ENCODE data around the gene SIGLEC10. TPM values are rescaled to one million over a fixed set of nuclear protein-coding genes. Genes with fewer than 3 reads are reported as not detected.
A peak's percentile ranks its signal among the peaks of the same experiment; 100 is the strongest.

Gene SIGLEC10
- total and polyA plus RNA-seq, 7 experiments from 2014 or later: 0.06 to 36.5 (median 0.51) TPM

DNA sequence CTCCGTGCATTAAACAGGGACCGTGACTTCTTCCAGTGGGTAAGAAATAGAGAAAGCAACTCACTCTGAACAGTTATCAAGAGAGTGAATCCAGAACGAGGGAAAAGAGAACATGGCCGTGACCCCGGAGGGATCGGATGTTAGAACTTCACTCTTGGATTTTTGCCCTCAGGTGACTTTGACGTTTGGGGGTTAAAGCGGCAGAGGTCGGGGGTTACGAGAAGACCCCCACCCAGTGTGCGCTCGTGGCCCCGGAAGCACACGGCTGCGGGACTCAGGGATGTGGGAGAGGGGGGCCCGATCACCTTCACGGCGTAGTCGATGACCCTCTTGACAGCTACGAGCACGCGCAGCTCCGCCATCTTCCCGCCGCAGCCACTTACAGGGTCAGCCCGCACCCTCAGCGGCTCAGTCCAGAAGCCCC is 51.5 kb downstream of the SIGLEC10 start, which contains the start of gene ETFB:
TSS of gene ETFB (minus strand) at position 424 of the 424 bp plus-strand sequence. CDS start at position 362, 62 bp downstream.
- Histone ChIP-seq H3K36me3 (ENCODE audit: control insufficient read depth in 2 of 3, insufficient read depth in 3 of 3, low read length in 3 of 3) (no peaks in the 10 kb centered on the region), H3K27me3 (ENCODE audit: control insufficient read depth in 2 of 2, insufficient read depth in 2 of 2, low read length in 2 of 2) (no peaks in the 10 kb centered on the region), H3K9me3 (ENCODE audit: control insufficient read depth in 2 of 3, low read length in 3 of 3) (no peaks in the 10 kb centered on the region), H3K4me3 (ENCODE audit: low read length) (peak within 1 kb of the TSS; percentile 96), H3K27ac (ENCODE audit: low read depth, low read length) (peak within 1 kb of the TSS; percentile 81), H3K4me1 (ENCODE audit: control insufficient read depth in 2 of 2, insufficient read depth in 2 of 2, low read length in 2 of 2) (peaks cover 15 to 18% of the 10 kb centered on the region in 2 donors)
- peaks cover 0 to 4% (median 0%) of the 10 kb centered on the region in 5 donors for H3K36me3 Mint-ChIP-seq
- ChIA-PET CTCF (interaction anchor here (1.2 to 1.3 kb wide), 2 partner anchors 11 to 73 kb away, joined by 3 to 5 read pairs; no protein-coding TSS in a partner anchor), POLR2A (interaction anchor here (0.9 to 1.3 kb wide), 2 partner anchors 11 to 75 kb away, joined by 3 to 4 read pairs; no protein-coding TSS in a partner anchor)
- no peak for ATAC-seq
- H3K4me1 Mint-ChIP-seq: peaks cover 45 to 74% (median 51%) of the 10 kb centered on the region in 7 donors
- DNase-seq: no peak
- intact Hi-C loops (cut with micrococcal nuclease): loop anchor here (2.0 to 10.0 kb wide), 4 partner anchors 75 to 1549 kb away; partner anchors contain the start of genes MED25 (in 1 of the 2) and POLD1 (in 1 of the 2)
- H3K9me3 Mint-ChIP-seq: no peaks in the 10 kb centered on the region
- H3K27me3 Mint-ChIP-seq: no peaks in the 10 kb centered on the region
- H3K4me3 Mint-ChIP-seq: peak within 1 kb of the TSS; percentile 92 to 100 (median 98)
- H3K27ac Mint-ChIP-seq: peak within 1 kb of the TSS; percentile 79 to 98 (median 95)

- Histone ChIP-seq H3K4me3 (ENCODE audit: low read length) (peak overlapping the region; percentile 96), H3K36me3 (ENCODE audit: control insufficient read depth in 2 of 3, insufficient read depth in 3 of 3, low read length in 3 of 3) (no peaks in the 10 kb centered on the region), H3K4me1 (ENCODE audit: control insufficient read depth in 2 of 2, insufficient read depth in 2 of 2, low read length in 2 of 2) (peaks cover 15 to 18% of the 10 kb centered on the region in 2 donors), H3K27me3 (ENCODE audit: control insufficient read depth in 2 of 2, insufficient read depth in 2 of 2, low read length in 2 of 2) (no peaks in the 10 kb centered on the region), H3K27ac (ENCODE audit: low read depth, low read length) (peak overlapping the region; percentile 81), H3K9me3 (ENCODE audit: control insufficient read depth in 2 of 3, low read length in 3 of 3) (no peaks in the 10 kb centered on the region)
- peak; percentile 18 for ATAC-seq
- Mint-ChIP-seq H3K36me3 (peaks cover 0 to 4% (median 0%) of the 10 kb centered on the region in 5 donors), H3K4me3 (peak overlapping the region; percentile 92 to 100 (median 98)), H3K9me3 (no peaks in the 10 kb centered on the region), H3K4me1 (peaks cover 44 to 71% (median 46%) of the 10 kb centered on the region in 7 donors), H3K27me3 (no peaks in the 10 kb centered on the region), H3K27ac (peak overlapping the region; percentile 79 to 98 (median 95))
- ChIA-PET POLR2A (interaction anchor here (0.9 to 1.3 kb wide), 2 partner anchors 11 to 76 kb away, joined by 3 to 4 read pairs; no protein-coding TSS in a partner anchor), CTCF (interaction anchor here (1.2 to 1.3 kb wide), 2 partner anchors 10 to 74 kb away, joined by 3 to 5 read pairs; no protein-coding TSS in a partner anchor)
- peak in 6 of 9 donors; percentile 20 to 40 (median 26) for DNase-seq
- intact Hi-C loops (cut with micrococcal nuclease): loop anchor here (5.0 to 10.0 kb wide), 3 partner anchors 981 to 1548 kb away; partner anchors contain the start of genes MED25 (in 1 of the 2) and POLD1 (in 1 of the 2)
Observed at GRCh38 chr19:51365211-51365964, 52.1 kb downstream of the SIGLEC10 start.

DNA sequence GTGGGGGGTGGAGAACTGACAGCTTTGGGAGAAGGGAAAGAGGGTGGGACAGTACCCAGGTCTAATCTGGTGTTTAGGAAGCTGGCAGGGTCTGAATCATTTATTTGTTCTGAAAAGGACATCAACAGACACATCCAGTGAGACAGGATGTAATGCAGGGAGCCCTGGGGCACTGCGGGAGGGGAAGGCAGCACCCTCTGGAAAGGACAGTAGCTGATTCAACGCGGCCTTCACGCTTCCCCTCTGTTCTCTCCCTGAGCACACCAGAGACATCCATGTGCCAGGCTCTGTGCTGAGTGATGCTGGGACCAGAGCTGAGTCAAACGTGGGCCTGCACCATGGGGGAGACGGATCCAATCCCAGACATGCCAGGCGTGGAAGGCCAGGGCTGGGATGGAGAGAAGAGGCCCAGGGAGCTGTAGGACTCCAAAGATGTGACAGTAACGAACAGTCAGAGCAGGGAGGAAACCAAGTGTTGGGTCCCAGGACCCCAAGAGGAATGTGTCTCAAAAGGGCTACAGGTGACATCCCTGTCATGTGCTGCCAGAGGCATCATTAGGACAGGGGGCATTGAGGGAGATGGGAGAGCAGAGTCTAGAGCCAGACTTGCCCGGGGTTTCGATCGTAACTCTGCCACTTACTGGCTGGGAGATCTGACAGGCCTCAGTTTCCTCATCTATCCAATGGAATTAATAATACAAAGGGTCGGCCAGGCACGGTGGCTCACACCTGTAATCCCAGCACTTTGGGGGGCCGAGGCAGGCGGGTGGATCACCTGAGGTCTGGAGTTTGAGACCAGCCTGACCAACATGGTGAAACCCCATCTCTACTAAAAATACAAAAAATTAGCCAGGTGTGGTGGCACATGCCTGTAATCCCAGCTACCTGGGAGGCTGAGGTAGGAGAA is 53.0 kb downstream of the SIGLEC10 start:
- no peak overlapping the region for H3K27ac ChIP-seq (ENCODE audit: low read depth, low read length)
- DNase-seq: no peak
- H3K27me3 Mint-ChIP-seq: no peaks in the 10 kb centered on the region
- no peaks in the 10 kb centered on the region for H3K9me3 Mint-ChIP-seq
- H3K27me3 ChIP-seq (ENCODE audit: control insufficient read depth in 2 of 2, insufficient read depth in 2 of 2, low read length in 2 of 2): no peaks in the 10 kb centered on the region
- H3K4me3 ChIP-seq (ENCODE audit: low read length): no peak overlapping the region
- ATAC-seq: no peak
- intact Hi-C loops (cut with micrococcal nuclease): loop anchor here (5.0 to 10.0 kb wide), 3 partner anchors 980 to 1547 kb away; partner anchors contain the start of genes MED25 (in 1 of the 2) and POLD1 (in 1 of the 2)
- H3K36me3 ChIP-seq (ENCODE audit: control insufficient read depth in 2 of 3, insufficient read depth in 3 of 3, low read length in 3 of 3): no peaks in the 10 kb centered on the region
- CTCF ChIA-PET: interaction anchor here (0.7 kb wide), 1 partner anchor 25 kb away, joined by 3 read pairs; no protein-coding TSS in a partner anchor
- peak overlapping the region in 7 of 9 donors; percentile 2 to 81 (median 52) for H3K27ac Mint-ChIP-seq
- peak overlapping the region; percentile 6 to 73 (median 62) for H3K4me3 Mint-ChIP-seq
- H3K4me1 Mint-ChIP-seq: peaks cover 41 to 65% (median 44%) of the 10 kb centered on the region in 7 donors
- POLR2A ChIA-PET: interaction anchor here (0.6 kb wide), 1 partner anchor 1798 kb away, joined by 3 read pairs; no protein-coding TSS in a partner anchor
- H3K36me3 Mint-ChIP-seq: peaks cover 0 to 4% (median 0%) of the 10 kb centered on the region in 5 donors
- peaks cover 15 to 18% of the 10 kb centered on the region in 2 donors for H3K4me1 ChIP-seq (ENCODE audit: control insufficient read depth in 2 of 2, insufficient read depth in 2 of 2, low read length in 2 of 2)
- H3K9me3 ChIP-seq (ENCODE audit: control insufficient read depth in 2 of 3, low read length in 3 of 3): no peaks in the 10 kb centered on the region

- CTCF ChIA-PET: no interaction called here
- Mint-ChIP-seq H3K9me3 (no peaks in the 10 kb centered on the region), H3K27ac (no peak overlapping the region), H3K36me3 (peaks cover 0 to 8% (median 0%) of the 10 kb centered on the region in 5 donors), H3K27me3 (no peaks in the 10 kb centered on the region), H3K4me3 (no peak overlapping the region), H3K4me1 (peaks cover 34 to 50% (median 43%) of the 10 kb centered on the region in 7 donors)
- no peak for ATAC-seq
- POLR2A ChIA-PET: no interaction called here
- intact Hi-C loops (cut with micrococcal nuclease): loop anchor here in 1 of 2 donors (10.0 kb wide), 1 partner anchor 976 kb away; the partner anchor contains the start of gene POLD1
- Histone ChIP-seq H3K4me1 (ENCODE audit: control insufficient read depth in 2 of 2, insufficient read depth in 2 of 2, low read length in 2 of 2) (peaks cover 11 to 18% of the 10 kb centered on the region in 2 donors), H3K36me3 (ENCODE audit: control insufficient read depth in 2 of 3, insufficient read depth in 3 of 3, low read length in 3 of 3) (no peaks in the 10 kb centered on the region), H3K27me3 (ENCODE audit: control insufficient read depth in 2 of 2, insufficient read depth in 2 of 2, low read length in 2 of 2) (no peaks in the 10 kb centered on the region), H3K4me3 (ENCODE audit: low read length) (no peak overlapping the region), H3K27ac (ENCODE audit: low read depth, low read length) (no peak overlapping the region), H3K9me3 (ENCODE audit: control insufficient read depth in 2 of 3, low read length in 3 of 3) (no peaks in the 10 kb centered on the region)
- no peak for DNase-seq
Observed at GRCh38 chr19:51361239-51361638, 56.2 kb downstream of the SIGLEC10 start.

Other genes with a start within 250 kb of the SIGLEC10 start
- 10 to 100 TPM in 2 of 5 experiments, 1 to 10 TPM in 1, under 1 TPM in 2; 0.51 to 59.2 (median 5.0) TPM for gene CD33, start 192.6 kb downstream of the SIGLEC10 start, total RNA-seq
- gene CD33, start 192.6 kb downstream of the SIGLEC10 start, polyA plus RNA-seq: not detected
- gene SIGLECL1, start 166.6 kb downstream of the SIGLEC10 start, total RNA-seq: not detected
- not detected for gene SIGLECL1, start 166.6 kb downstream of the SIGLEC10 start, polyA plus RNA-seq
- gene IGLON5, start 106.0 kb downstream of the SIGLEC10 start, total RNA-seq: not detected
- not detected for gene IGLON5, start 106.0 kb downstream of the SIGLEC10 start, polyA plus RNA-seq
- gene VSIG10L, start 75.5 kb downstream of the SIGLEC10 start, total RNA-seq: 1 to 10 TPM in 1 of 5 experiments, under 1 TPM in 3, not detected in 1; 0.13 to 1.1 (median 0.44) TPM
- not detected for gene VSIG10L, start 75.5 kb downstream of the SIGLEC10 start, polyA plus RNA-seq
- gene ETFB, start 51.3 kb downstream of the SIGLEC10 start, total RNA-seq: 10 to 100 TPM; 31.8 to 90.3 (median 47.1) TPM
- gene ETFB, start 51.3 kb downstream of the SIGLEC10 start, polyA plus RNA-seq: 10 to 100 TPM; 78.0 to 83.7 TPM
- 10 to 100 TPM in 1 of 5 experiments, 1 to 10 TPM in 1, under 1 TPM in 1, not detected in 2; 0.32 to 13.3 (median 4.4) TPM for gene CLDND2, start 48.6 kb downstream of the SIGLEC10 start, total RNA-seq
- not detected for gene CLDND2, start 48.6 kb downstream of the SIGLEC10 start, polyA plus RNA-seq
- 100 to 1,000 TPM in 1 of 5 experiments, 10 to 100 TPM in 2, 1 to 10 TPM in 2; 3.9 to 336 (median 62.3) TPM for gene NKG7, start 45.0 kb downstream of the SIGLEC10 start, total RNA-seq
- gene NKG7, start 45.0 kb downstream of the SIGLEC10 start, polyA plus RNA-seq: 1 to 10 TPM; 8.9 to 9.8 TPM
- 1 to 10 TPM in 1 of 5 experiments, not detected in 4; 1.2 TPM for gene LIM2, start 29.7 kb downstream of the SIGLEC10 start, total RNA-seq
- not detected for gene LIM2, start 29.7 kb downstream of the SIGLEC10 start, polyA plus RNA-seq
- gene C19orf84, start 27.1 kb downstream of the SIGLEC10 start, total RNA-seq: not detected
- not detected for gene C19orf84, start 27.1 kb downstream of the SIGLEC10 start, polyA plus RNA-seq
- not detected for gene SIGLEC8, start 40.8 kb upstream of the SIGLEC10 start, total RNA-seq
- not detected for gene SIGLEC8, start 40.8 kb upstream of the SIGLEC10 start, polyA plus RNA-seq
- gene CEACAM18, start 60.9 kb upstream of the SIGLEC10 start, total RNA-seq: not detected
- gene CEACAM18, start 60.9 kb upstream of the SIGLEC10 start, polyA plus RNA-seq: not detected
- gene SIGLEC12, start 84.2 kb upstream of the SIGLEC10 start, total RNA-seq: under 1 TPM in 3 of 5 experiments, not detected in 2; 0.21 to 0.29 (median 0.27) TPM
- under 1 TPM in 1 of 2 donors, not detected in 1; 0.09 TPM for gene SIGLEC12, start 84.2 kb upstream of the SIGLEC10 start, polyA plus RNA-seq
- 1 to 10 TPM in 1 of 5 experiments, under 1 TPM in 4; 0.46 to 2.5 (median 0.64) TPM for gene SIGLEC6, start 114.0 kb upstream of the SIGLEC10 start, total RNA-seq
- not detected for gene SIGLEC6, start 114.0 kb upstream of the SIGLEC10 start, polyA plus RNA-seq
- gene ZNF175, start 153.6 kb upstream of the SIGLEC10 start, total RNA-seq: 10 to 100 TPM in 3 of 5 experiments, 1 to 10 TPM in 2; 6.8 to 19.1 (median 10.2) TPM
- 1 to 10 TPM; 2.6 to 4.8 TPM for gene ZNF175, start 153.6 kb upstream of the SIGLEC10 start, polyA plus RNA-seq
- gene SIGLEC5, start 212.8 kb upstream of the SIGLEC10 start, total RNA-seq: 1 to 10 TPM in 1 of 5 experiments, under 1 TPM in 1, not detected in 3; 0.24 to 2.4 TPM
- not detected for gene SIGLEC5, start 212.8 kb upstream of the SIGLEC10 start, polyA plus RNA-seq
- gene SIGLEC14, start 229.2 kb upstream of the SIGLEC10 start, total RNA-seq: 10 to 100 TPM in 1 of 5 experiments, 1 to 10 TPM in 3, not detected in 1; 1.1 to 43.8 (median 1.8) TPM
- under 1 TPM in 1 of 2 donors, not detected in 1; 0.08 TPM for gene SIGLEC14, start 229.2 kb upstream of the SIGLEC10 start, polyA plus RNA-seq

All from naive thymus-derived CD4-positive, alpha-beta T cell (primary cell).